NCI-H510A treated with DMSO at 0.1 percent for 48 hours (cell line): ENCODE measurements around the gene TGDS.
"Not testable (repeated sequence)": the region's sequence is repeated elsewhere in the genome, so short reads cannot be mapped to it uniquely, and the experiment has no call there.

Experiments
- DNase-seq: peaks from one replicate; lab custom pipeline; 2025; lab: John Stamatoyannopoulos, UW

TGDS gene

GRCh38 chr13:94552095-94552494, 43.9 kb downstream of the TGDS start:
- no peak for DNase-seq

GRCh38 chr13:94550062-94550738, 45.8 kb downstream of the TGDS start:
- peak; percentile 66 for DNase-seq

- peak; percentile 98 for DNase-seq
These were observed 46.5 kb downstream of the TGDS start for GRCh38 chr13:94549232-94550061.

GRCh38 chr13:94548821-94549231, 47.1 kb downstream of the TGDS start:
- peak; percentile 90 for DNase-seq

- no peak for DNase-seq
These were observed 47.6 kb downstream of the TGDS start for GRCh38 chr13:94548382-94548781.

GRCh38 chr13:94546061-94546839, 49.7 kb downstream of the TGDS start:
- DNase-seq = no peak

- no peak for DNase-seq
These were observed 51.0 kb downstream of the TGDS start for GRCh38 chr13:94544922-94545321.

- no peak for DNase-seq
These were observed 53.0 kb downstream of the TGDS start for GRCh38 chr13:94542917-94543316.

- DNase-seq = no peak
These were observed 58.0 kb downstream of the TGDS start for GRCh38 chr13:94537740-94538630.

- no peak for DNase-seq
These were observed 60.2 kb downstream of the TGDS start for GRCh38 chr13:94535775-94536174.

GRCh38 chr13:94535231-94535630, 60.7 kb downstream of the TGDS start:
- DNase-seq = no peak

GRCh38 chr13:94534166-94534565, 61.8 kb downstream of the TGDS start:
- no peak for DNase-seq

GRCh38 chr13:94532278-94532677, 63.7 kb downstream of the TGDS start:
- DNase-seq = not testable (repeated sequence)

GRCh38 chr13:94526956-94527355, 69.0 kb downstream of the TGDS start:
- not testable (repeated sequence) for DNase-seq

GRCh38 chr13:94525781-94526180, 70.2 kb downstream of the TGDS start:
- DNase-seq = no peak

GRCh38 chr13:94524407-94524806, 71.5 kb downstream of the TGDS start:
- no peak for DNase-seq
